T-helper 22 cell (primary cell): Measurements from ENCODE around the gene GPR84.
"Not testable (repeated sequence)": the region's sequence is repeated elsewhere in the genome, so short reads cannot be mapped to it uniquely, and the experiment has no call there.

Experiments used
- DNase-seq: peaks from one replicate; pipeline ENCODE4 v3.0.0-alpha.2; 2020; ENCODE audit warnings: low read depth

The GPR84 gene

DNA sequence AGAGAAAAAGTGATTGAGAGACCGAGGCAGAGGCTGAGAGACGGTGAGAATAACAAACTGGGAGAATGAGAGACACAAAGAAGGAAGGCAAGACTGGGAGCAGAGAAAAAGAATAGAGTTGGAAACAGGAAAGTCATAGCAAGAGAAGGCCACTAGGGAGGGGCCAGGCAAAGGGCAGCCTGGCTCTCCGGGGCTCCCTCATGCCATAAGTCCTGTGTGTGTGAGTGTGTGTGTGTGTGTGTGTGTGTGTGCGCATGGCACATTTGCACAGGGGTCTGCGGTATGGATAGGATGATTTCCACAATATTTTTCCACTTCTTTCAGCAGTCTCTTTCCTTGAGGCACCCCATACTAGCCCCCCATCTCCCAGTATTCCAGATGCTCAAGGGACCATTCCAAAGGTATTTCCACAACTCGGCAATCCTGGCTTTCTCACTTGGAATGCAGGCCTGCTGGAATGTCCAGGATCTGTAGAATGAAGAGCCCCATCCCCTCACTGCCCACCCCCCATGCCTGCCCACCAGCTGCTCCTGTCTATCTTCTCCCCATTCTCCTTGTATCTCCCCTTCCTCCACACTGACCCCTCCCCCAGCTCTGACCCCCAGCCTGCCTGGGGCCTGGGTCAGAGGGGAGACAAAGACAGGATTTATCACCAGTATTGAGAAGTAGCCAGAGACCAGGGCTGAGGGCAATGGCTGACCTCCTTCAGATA lies 9.0 kb downstream of the GPR84 start:
- no peak for DNase-seq

DNA sequence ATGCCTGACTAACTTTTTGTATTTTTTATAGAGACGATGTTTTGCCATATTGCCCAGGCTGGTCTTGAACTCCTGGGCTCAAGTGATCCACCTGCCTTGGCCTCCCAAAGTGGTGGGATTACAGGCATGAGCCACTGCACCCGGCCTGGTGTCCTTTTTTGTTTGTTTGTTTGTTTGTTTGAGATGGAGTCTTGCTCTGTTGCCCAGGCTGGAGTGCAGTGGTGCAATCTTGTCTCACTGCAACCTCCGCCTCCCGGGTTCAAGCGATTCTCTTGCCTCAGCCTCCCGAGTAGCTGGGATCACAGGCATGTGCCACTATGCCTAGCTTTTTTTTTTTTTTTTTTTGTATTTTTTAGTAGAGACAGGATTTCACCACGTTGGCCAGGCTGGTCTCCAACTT lies 10.0 kb downstream of the GPR84 start:
- not testable (repeated sequence) for DNase-seq

DNA sequence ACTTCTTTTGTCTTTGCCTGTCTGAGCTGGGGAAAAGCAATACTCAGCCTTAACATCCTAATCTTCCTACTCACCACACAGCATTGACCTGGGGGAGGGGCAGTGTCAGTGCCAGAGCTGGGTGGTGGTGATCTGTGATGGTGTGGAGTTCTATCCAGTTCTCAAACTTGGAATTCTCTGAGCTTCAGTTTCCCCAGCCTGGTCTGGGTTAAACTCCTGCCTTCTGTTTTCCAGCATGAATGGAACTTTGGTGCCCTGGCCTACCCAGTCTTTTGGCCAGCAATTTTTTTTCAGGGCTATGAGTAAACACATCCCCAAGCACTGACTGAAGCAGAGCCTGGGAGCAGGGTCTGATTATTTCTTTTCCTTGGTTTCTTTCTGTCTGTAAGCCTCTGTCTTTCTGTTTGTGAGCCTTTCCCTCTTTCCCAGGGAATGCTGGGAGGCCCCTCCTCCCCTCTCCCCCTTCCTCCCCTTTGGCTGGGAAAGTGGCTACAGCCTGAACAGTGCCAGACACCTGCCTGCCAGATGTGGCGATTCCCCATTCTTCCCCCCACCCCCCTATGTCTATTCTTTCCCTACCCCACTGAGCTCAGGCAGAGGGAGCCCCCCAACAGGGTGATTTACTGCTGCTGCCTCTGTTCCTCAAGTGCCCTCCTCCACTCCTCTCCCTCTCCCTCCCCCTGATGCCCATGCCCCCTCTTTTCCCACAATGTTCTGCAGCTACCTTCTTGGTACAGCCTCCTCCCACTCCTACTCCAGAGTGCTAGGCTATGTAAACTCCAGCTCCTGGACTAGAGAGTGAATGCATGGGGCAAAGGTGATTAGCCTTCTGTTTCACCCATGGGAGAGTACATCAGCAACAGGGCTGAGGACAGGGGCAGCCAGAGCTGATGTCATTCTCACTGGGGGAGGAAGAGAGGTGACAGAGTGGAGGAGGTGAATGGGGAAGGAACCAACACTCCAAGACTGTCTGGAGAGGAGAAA lies 11.1 kb downstream of the GPR84 start:
- no peak for DNase-seq

DNA sequence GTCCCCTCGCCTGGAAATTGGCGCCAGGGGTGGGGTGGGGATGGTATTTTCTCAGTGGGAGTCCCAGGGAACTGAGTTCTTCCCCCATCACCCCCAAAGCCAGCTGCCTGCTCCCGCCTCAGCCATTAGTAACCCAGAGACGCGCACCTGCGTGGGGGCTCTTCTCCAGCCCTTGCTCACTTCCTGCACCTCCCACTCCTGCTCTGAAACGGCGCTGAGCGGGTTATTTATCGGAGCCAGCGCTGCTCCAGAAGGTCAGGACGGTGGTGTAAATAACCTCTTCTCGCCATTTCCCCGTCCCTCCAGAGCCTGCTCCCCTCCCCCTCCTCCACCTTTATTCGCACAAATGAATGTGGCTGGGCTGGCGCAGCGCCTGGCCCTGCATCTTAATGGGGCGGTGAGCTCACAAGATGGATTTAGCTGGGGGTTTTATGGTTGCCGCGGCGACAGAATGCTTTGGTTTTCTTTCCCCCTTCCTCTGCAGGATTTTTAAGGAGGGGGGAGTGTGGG lies 12.2 kb downstream of the GPR84 start:
- no peak for DNase-seq

DNA sequence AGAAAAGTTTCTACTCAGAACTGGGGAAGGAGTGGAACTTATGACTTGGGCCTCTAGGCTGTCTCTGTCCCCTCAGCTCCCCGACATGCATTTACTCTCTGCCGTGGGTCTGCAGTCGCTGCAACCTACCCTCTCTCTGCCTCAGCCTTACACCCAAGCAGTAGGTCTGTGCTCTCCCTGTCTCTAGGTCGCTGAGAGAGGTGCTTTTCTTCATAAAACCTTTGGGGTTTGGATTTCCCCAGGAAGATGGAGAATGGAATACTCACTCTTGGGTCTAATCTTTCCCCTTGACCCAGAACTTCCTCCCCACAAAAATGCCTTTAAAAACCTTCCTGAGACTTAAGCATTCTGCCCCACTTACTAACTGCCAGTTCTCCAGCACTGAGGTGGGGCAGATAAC lies 12.9 kb downstream of the GPR84 start:
- no peak for DNase-seq

DNA sequence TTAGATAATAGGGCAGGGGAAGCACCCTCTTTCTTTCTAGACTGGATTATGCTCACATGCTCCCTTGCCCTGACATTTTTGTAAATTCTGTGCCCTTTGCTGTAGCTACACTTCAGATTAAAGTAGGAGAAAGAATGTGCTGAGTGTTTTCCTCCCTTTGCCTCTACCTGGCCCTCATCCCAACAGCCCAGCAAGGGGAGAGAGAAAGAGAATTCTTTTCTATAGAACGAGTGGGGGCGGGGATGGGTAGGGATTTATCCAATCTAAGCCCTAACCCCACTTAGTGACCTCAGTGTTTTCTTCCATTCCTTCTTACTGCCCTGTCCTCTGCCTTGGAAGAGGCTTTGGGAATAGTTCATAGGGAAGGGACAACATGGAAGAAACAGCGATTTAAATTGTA lies 13.5 kb downstream of the GPR84 start:
- no peak for DNase-seq

DNA sequence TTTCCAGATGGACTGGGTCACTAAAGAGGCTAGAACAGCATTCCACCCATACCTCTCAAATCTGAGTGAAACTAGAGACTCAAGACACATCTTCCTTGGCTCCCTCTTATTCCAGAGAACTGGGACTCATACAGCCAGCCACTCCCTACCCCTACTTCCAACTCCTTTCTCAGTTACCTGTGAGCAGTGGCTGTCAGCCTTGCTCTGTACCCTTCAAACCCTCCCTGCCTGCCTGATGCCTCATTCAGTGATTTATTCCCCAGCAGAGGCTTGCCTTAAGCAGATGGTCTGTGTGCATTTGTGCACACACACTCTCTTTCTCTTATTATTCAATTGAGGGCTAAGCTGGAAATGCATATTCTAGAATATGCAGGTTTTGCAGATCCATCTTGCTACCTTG lies 14.6 kb downstream of the GPR84 start:
- no peak for DNase-seq

DNA sequence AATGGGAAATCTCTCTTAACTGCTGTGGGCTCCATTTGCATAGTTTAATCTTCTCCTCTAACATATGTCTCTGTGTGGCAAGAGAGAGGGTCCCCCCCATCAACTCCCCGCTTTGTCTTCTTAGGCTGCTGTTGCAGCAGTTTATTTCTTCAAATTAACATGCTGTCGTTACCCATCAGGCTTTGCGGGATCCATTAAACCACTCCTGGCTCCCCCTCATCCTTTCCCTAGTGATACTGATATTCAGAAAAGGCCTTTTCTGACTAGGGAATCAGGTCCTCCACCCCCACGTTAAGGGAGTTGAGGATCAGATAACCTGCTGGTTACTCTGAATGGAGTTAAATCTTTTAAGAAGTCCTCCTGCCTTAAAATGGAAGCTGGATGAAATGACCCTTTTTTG lies 15.2 kb downstream of the GPR84 start:
- DNase-seq = no peak

- DNase-seq = no peak
Measured at GRCh38 chr12:54341378-54342300, 22.6 kb downstream of the GPR84 start.

- DNase-seq = no peak
Measured at GRCh38 chr12:54340846-54341245, 23.4 kb downstream of the GPR84 start.

DNA sequence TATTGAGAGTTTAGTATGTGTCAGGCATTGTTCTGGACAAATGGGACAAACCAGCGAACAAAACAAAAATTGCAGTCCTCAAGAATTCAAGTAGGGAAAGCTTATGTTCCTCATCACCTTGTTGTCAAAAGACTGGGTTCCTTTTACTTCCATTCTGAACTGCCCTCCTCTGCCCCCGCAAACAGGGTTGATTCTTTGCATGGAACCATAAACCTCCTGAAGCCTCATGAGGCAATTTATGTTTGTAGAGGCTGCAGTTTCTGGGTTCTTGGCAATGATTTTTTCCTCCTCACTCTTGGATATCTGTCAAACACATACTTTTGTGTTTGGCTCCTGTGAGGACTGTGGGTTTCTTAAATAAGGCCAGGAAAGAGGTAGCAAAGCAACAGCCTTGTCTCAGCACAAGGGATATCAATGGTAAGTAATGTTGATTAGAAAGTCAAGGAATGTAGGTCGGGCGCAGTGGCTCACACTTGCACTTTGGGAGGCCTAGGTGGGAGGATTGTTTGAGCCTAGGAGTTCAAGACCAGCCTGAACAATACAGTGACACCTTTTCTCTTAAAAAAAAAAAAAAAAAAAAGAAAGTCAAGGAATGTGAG lies 25.5 kb downstream of the GPR84 start:
- no peak for DNase-seq

- DNase-seq = no peak
Measured at GRCh38 chr12:54337854-54338650, 26.2 kb downstream of the GPR84 start.

GRCh38 chr12:54337280-54337842 lies 26.9 kb downstream of the GPR84 start:
- no peak for DNase-seq

DNA sequence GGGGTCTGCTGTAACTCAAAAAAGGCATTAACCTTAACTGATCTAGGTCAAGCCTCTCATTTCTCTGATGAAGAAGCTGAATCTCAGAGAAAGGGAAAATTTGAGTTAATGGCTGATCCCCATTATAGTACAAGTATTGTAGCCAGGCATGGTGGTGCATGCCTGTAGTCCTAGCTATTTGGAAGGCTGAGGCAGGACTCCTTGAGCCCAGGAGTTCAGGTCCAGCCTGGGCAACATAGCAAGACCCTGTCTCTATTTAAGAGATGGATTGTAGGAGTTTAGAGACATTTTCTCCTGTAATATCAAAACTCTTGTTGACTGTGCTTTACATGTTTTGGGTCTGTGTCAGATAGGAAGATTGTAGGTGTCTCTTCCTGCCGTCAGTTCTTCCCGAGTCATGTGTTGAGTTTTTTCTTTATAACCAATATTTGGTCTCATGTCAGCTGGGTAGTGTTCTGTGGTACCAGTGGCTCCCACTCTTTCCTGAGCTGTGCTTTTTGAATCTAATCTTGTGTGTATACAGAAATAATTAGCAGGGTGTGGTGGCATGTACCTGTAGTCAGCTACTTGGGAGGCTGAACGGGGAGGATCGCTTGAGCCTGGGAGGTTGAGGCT lies 30.8 kb downstream of the GPR84 start:
- DNase-seq = no peak

DNA sequence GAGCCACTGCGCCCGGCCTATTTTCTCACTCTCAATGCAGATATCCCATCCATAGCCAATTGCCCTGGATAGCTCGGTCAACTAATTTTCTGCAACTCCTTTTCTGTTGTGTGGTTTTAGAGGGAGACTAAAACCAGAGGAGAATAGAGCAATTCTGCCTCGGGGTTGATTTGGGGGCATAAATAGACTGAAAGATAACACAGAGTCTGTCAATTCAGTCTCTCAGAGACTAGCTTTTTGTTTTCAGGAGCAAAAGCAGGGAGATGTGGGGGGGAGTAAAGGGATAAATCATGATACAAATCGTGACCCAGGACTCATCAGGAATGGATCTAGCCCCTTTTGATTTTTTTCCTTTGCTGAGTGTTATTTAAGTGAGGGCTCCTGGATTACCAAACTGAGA lies 32.8 kb downstream of the GPR84 start:
- no peak for DNase-seq

DNA sequence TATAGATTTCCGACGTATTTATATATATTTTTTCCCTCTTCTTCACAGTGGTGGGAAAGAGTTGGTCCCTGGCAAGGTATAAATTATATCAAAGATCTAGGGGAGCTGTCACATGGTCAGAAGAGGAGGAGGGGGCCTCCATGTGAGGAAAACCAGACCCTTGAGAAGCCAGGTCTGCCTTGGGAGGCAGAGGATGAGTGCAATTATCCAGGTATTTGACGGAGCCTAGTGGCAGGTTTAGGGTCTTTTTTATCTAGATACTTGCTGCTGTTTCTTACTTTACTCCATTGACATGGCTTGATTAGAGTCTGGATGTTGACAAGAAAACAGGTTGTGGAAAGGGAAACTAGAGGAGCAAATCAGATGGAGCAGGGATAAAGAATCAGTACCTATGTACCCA lies 33.8 kb downstream of the GPR84 start:
- no peak for DNase-seq

DNA sequence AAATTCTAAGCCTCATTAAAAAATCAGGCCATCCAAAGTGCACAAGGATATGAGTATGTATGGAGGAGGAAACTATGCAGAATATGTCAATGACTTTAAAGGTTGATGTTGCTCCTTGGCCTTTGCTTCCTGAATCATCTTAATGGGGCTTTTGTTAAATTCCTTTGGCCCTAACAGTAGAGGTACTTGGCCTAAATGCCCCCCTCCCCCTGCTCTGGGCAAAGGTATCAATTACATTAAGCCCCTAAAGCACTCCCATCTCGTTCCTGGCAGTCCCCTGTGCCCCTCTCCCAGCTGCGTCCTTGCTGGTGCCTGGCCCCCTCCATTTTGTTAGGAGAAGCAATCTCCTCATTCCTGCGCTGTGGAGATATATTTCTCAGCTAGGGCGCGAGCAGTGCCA lies 34.5 kb downstream of the GPR84 start:
- no peak for DNase-seq

- DNase-seq = no peak
Measured at GRCh38 chr12:54328595-54329337, 35.5 kb downstream of the GPR84 start.

DNA sequence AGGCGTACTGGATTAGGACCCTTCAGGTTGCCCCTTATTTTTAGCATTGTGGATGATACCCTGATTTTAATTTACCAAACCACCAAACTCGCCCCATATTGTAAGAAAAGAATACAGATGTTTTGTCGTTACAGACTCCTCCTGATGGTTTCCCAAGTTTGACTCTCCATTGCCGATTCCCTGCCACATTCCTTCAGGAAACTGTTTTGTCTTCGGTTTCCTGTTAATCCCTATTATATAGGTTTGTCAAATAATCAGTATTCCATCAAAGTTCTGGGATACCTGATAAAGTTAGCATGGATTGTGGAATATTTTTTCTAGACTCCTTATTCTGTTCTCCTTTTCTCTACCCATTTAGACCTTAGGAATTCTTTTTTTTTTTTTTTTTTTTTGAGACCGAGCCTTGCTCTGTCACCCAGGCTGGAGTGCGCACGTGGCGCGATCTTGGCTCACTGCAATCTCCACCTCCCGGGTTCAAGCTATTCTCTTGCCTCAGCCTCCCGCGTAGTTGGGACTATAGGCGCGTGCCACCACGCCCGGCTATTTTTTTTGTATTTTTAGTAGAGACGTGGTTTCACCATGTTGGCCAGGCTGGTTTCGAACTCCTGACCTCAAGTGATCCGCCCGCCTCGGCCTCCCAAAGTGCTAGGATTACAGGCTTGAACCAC lies 38.7 kb downstream of the GPR84 start:
- DNase-seq = not testable (repeated sequence)
